Tibial nerve (tissue), 4 donors: ENCODE results near the gene NXPH3. TPM values are rescaled to one million over a fixed set of nuclear protein-coding genes. Genes with fewer than 3 reads are reported as not detected.

Experiments used
- DNase-seq, 2 donors: peaks; one replicate each; pipeline ENCODE4 v3.0.0-alpha.2; 2019; ENCODE audit warnings: low spot score in 2 of 2
- H3K27ac ChIP-seq, 4 donors: fragments of 200-600 bp; sonication (generic) in 3 of 4; one replicate each; pipeline ENCODE4 v1.5.1; 2017 to 2019; ENCODE audit warnings: mild to moderate bottlenecking in 1 of 4
- H3K27me3 ChIP-seq, 2 donors: fragments of 200-600 bp; sonication (generic) in 1 of 2; one replicate each; pipeline versions ENCODE4 v1.5.1 to v1.6.0; 2017 to 2019
- H3K36me3 ChIP-seq, 3 donors: fragments of 200-600 bp; sonication (generic); one replicate each; pipeline ENCODE4 v1.5.1; 2018 to 2019
- H3K4me1 ChIP-seq, 4 donors: fragments of 200-600 bp; sonication (generic) in 3 of 4; one replicate each; pipeline ENCODE4 v1.5.1; 2017 to 2019
- H3K4me3 ChIP-seq, 4 donors: fragments of 200-600 bp; sonication (generic) in 3 of 4; one replicate each; pipeline ENCODE4 v1.5.1; 2017 to 2019; ENCODE audit warnings: mild to moderate bottlenecking in 1 of 4, moderate library complexity in 1 of 4
- H3K9me3 ChIP-seq, 4 donors: fragments of 200-600 bp; sonication (generic) in 3 of 4; one replicate each; pipeline ENCODE4 v1.5.1; 2017 to 2019
- EP300 ChIP-seq, 2 donors: sonication (generic); formaldehyde crosslinking; IDR thresholded peaks; one replicate each; pipeline ENCODE4 v1.6.1; 2017; ENCODE audit warnings: antibody characterized with exemption in 2 of 2, mild to moderate bottlenecking in 1 of 2
- POLR2A ChIP-seq, 2 donors: fragments of 450-650 bp; IDR thresholded peaks; one replicate each; pipeline ENCODE4 v1.6.1; 2017; ENCODE audit warnings: antibody characterized with exemption in 2 of 2, mild to moderate bottlenecking in 2 of 2, moderate library complexity in 2 of 2
- WGBS, 2 donors: methylation state at CpG; one replicate each; pipeline ENCODE4 v1.1.5; 2018; 5-methylcytosine and 5-hydroxymethylcytosine counted together
- total RNA-seq, 4 donors: library from RNA; depleted of rRNA; stranded (reverse); fragments of >200 nt; gene quantifications; one replicate each; pipeline ENCODE4 v1.1.0, GENCODE V29; 2016
- TF ChIP-seq, protein P1 (sequence below), 5 experiments: fragments of 200-600 bp in 3 of 5; fragments of 450-650 bp in 2 of 5; sonication (generic) in 3 of 5; IDR thresholded peaks; one replicate each; pipeline ENCODE4 v1.5.1; 2016 to 2019; ENCODE audit warnings: antibody characterized with exemption in 5 of 5, mild to moderate bottlenecking in 3 of 5, moderate library complexity in 2 of 5

NXPH3 gene
- total RNA-seq, 4 donors from 2014 or later, result 5.4 to 21.9 (median 11.4) TPM

DNA sequence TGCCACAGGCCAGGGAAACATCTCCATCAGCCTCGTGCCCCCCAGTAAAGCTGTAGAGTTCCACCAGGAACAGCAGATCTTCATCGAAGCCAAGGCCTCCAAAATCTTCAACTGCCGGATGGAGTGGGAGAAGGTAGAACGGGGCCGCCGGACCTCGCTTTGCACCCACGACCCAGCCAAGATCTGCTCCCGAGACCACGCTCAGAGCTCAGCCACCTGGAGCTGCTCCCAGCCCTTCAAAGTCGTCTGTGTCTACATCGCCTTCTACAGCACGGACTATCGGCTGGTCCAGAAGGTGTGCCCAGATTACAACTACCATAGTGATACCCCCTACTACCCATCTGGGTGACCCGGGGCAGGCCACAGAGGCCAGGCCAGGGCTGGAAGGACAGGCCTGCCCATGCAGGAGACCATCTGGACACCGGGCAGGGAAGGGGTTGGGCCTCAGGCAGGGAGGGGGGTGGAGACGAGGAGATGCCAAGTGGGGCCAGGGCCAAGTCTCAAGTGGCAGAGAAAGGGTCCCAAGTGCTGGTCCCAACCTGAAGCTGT lies 3.4 kb downstream of the NXPH3 start:
- no peak for DNase-seq
- TF ChIP-seq POLR2A (IDR thresholded peaks at IDR 0.05), result no peak
- TF ChIP-seq, protein P1, sequence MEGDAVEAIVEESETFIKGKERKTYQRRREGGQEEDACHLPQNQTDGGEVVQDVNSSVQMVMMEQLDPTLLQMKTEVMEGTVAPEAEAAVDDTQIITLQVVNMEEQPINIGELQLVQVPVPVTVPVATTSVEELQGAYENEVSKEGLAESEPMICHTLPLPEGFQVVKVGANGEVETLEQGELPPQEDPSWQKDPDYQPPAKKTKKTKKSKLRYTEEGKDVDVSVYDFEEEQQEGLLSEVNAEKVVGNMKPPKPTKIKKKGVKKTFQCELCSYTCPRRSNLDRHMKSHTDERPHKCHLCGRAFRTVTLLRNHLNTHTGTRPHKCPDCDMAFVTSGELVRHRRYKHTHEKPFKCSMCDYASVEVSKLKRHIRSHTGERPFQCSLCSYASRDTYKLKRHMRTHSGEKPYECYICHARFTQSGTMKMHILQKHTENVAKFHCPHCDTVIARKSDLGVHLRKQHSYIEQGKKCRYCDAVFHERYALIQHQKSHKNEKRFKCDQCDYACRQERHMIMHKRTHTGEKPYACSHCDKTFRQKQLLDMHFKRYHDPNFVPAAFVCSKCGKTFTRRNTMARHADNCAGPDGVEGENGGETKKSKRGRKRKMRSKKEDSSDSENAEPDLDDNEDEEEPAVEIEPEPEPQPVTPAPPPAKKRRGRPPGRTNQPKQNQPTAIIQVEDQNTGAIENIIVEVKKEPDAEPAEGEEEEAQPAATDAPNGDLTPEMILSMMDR (IDR thresholded peaks at IDR 0.05), result no peak
- TF ChIP-seq EP300 (IDR thresholded peaks at IDR 0.05), result no peak
- Histone ChIP-seq H3K4me1 (peaks cover 0 to 50% (median 15%) of the 10 kb centered on the region in 4 donors), H3K9me3 (no peaks in the 10 kb centered on the region), H3K4me3 (no peak overlapping the region), H3K27ac (no peak overlapping the region), H3K36me3 (no peaks in the 10 kb centered on the region), H3K27me3 (peaks cover 0 to 11% of the 10 kb centered on the region in 2 donors)
- 90 to 91% methylated on average over 13 to 17 of the region's 17 CpGs for WGBS, 2 donors

DNA sequence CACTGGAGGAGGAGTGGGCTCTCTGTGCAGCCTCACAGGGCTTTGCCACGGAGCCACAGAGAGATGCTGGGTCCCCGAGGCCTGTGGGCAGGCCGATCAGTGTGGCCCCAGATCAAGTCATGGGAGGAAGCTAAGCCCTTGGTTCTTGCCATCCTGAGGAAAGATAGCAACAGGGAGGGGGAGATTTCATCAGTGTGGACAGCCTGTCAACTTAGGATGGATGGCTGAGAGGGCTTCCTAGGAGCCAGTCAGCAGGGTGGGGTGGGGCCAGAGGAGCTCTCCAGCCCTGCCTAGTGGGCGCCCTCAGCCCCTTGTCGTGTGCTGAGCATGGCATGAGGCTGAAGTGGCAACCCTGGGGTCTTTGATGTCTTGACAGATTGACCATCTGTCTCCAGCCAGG lies 3.9 kb downstream of the NXPH3 start:
- TF ChIP-seq, protein P1 (IDR thresholded peaks at IDR 0.05), result no peak
- no peak for TF ChIP-seq POLR2A (IDR thresholded peaks at IDR 0.05)
- TF ChIP-seq EP300 (IDR thresholded peaks at IDR 0.05), result no peak

DNA sequence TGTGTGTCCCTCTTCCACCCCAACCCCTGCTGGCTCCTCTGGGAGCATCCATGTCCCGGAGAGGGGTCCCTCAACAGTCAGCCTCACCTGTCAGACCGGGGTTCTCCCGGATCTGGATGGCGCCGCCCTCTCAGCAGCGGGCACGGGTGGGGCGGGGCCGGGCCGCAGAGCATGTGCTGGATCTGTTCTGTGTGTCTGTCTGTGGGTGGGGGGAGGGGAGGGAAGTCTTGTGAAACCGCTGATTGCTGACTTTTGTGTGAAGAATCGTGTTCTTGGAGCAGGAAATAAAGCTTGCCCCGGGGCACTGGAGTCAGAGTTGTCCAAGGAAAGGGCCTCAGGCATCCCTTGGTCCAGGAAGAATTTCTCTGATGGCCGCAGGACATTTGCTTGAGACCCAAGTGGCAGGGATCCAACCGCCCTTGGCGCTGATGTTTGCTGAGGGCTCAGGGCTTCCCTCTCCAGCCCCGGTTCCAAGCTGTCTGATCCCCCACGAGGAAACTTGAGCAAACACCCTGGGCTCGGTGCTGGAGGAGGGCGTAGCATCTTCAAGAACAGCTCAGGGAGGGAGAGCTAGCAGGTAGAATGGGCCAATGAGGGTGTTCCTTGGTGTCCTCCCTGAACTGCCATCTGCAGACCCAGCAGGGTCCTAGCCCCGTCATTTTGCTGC lies 4.5 kb downstream of the NXPH3 start:
- H3K4me3 ChIP-seq, result no peak overlapping the region
- H3K27me3 ChIP-seq, result peaks cover 0 to 11% of the 10 kb centered on the region in 2 donors
- TF ChIP-seq EP300 (IDR thresholded peaks at IDR 0.05) (no peak), POLR2A (IDR thresholded peaks at IDR 0.05) (no peak)
- TF ChIP-seq, protein P1 (IDR thresholded peaks at IDR 0.05), result no peak
- no peak overlapping the region for H3K27ac ChIP-seq
- no peaks in the 10 kb centered on the region for H3K9me3 ChIP-seq
- no peak for DNase-seq
- H3K36me3 ChIP-seq, result no peaks in the 10 kb centered on the region
- H3K4me1 ChIP-seq, result peaks cover 0 to 39% (median 15%) of the 10 kb centered on the region in 4 donors
- 85% methylated on average over 20 to 21 of the region's 21 CpGs for WGBS, 2 donors

More for the DNA sequence above, 3.9 kb downstream of the NXPH3 start:
- DNase-seq, result no peak
- Histone ChIP-seq H3K27me3 (peaks cover 0 to 11% of the 10 kb centered on the region in 2 donors), H3K27ac (no peak overlapping the region), H3K36me3 (no peaks in the 10 kb centered on the region), H3K4me1 (peaks cover 0 to 45% (median 15%) of the 10 kb centered on the region in 4 donors), H3K4me3 (no peak overlapping the region), H3K9me3 (no peaks in the 10 kb centered on the region)
- 91 to 95% methylated on average over 5 of the region's 5 CpGs for WGBS, 2 donors

DNA sequence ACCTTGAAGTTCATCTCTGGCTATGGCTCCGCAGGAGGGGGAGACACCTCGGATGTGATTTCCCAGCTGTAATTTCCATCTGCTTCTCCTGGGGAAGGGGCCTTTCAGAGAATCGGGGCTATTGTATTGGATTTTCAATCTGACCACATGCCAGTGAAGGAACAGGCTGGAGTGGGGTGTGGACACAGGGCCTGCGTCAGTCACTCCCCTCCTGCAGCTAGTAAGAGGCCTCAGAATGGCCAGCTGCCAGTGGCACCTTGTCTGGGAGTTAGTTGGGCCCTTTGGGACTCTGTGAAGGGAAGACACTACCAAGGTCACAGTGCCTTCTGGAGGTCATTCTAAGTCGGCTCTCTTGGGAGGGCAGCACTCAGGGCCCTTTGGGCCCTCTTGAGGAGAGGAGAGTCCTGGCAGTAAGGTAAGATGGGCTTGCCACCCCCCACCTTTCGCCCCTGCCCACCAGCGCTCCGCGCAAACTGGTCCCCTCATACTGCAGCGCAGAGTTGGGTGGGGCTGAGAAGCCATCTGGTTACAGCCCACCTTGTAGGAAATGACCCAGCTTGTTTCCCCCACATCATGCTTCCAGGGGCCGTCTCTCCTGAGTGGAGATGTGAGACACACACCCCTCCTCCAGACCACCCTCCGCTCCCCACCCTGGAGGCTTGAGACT lies 5.4 kb downstream of the NXPH3 start:
- 78 to 88% methylated on average over 12 of the region's 12 CpGs for WGBS, 2 donors
- Histone ChIP-seq H3K27ac (no peak overlapping the region), H3K9me3 (no peaks in the 10 kb centered on the region), H3K36me3 (no peaks in the 10 kb centered on the region), H3K27me3 (peaks cover 0 to 9% of the 10 kb centered on the region in 2 donors), H3K4me3 (no peak overlapping the region), H3K4me1 (peaks cover 0 to 30% (median 11%) of the 10 kb centered on the region in 4 donors)
- TF ChIP-seq EP300 (IDR thresholded peaks at IDR 0.05), result no peak
- TF ChIP-seq, protein P1 (IDR thresholded peaks at IDR 0.05), result no peak
- no peak for TF ChIP-seq POLR2A (IDR thresholded peaks at IDR 0.05)
- no peak for DNase-seq

DNA sequence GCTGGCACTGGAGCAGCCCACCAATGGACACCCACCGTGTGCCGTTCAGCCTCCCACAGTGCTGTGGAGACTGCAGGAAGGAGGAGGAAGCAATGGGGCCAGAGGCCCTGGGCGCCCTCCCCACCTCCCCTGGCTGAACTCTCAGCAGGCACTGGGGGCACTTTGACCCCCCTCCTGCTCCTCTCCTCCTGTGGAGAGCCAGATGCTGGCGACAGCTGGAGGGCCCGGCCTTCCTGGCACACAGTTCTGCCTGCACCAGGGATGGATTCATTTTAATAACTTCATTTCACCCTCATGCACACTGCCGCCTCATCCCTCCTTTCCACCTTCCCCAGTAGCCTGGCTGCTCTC lies 6.0 kb downstream of the NXPH3 start:
- no peak overlapping the region for H3K27ac ChIP-seq
- DNase-seq, result no peak
- peaks cover 0 to 4% of the 10 kb centered on the region in 2 donors for H3K27me3 ChIP-seq
- 47 to 66% methylated on average over 4 to 6 of the region's 6 CpGs for WGBS, 2 donors
- no peaks in the 10 kb centered on the region for H3K36me3 ChIP-seq
- no peak for TF ChIP-seq POLR2A (IDR thresholded peaks at IDR 0.05)
- TF ChIP-seq, protein P1 (IDR thresholded peaks at IDR 0.05), result no peak
- no peak for TF ChIP-seq EP300 (IDR thresholded peaks at IDR 0.05)
- H3K9me3 ChIP-seq, result no peaks in the 10 kb centered on the region
- H3K4me3 ChIP-seq, result no peak overlapping the region
- H3K4me1 ChIP-seq, result peaks cover 0 to 25% (median 6%) of the 10 kb centered on the region in 4 donors
